ENCODE results near the gene WSB1.

DNA sequence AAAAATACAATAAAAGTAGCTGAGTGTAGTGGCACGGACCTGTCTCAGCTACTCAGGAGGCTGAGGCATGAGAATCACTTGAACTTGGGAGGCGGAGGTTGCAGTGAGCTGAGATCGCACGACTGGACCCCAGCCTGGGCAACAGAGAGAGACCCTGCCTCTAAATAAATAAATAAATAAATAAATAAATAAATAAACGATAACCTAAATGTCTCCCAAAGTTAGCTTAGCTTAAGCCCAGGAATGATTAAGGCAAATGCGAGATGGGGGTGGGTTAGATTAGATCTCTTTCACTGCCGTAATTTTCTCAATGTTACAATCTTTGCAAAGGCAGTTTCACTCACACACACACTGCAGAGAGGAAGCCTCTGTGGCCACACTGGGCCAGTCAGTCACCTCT is 46.7 kb downstream of the WSB1 start:
- TF ChIP-seq, protein P1, sequence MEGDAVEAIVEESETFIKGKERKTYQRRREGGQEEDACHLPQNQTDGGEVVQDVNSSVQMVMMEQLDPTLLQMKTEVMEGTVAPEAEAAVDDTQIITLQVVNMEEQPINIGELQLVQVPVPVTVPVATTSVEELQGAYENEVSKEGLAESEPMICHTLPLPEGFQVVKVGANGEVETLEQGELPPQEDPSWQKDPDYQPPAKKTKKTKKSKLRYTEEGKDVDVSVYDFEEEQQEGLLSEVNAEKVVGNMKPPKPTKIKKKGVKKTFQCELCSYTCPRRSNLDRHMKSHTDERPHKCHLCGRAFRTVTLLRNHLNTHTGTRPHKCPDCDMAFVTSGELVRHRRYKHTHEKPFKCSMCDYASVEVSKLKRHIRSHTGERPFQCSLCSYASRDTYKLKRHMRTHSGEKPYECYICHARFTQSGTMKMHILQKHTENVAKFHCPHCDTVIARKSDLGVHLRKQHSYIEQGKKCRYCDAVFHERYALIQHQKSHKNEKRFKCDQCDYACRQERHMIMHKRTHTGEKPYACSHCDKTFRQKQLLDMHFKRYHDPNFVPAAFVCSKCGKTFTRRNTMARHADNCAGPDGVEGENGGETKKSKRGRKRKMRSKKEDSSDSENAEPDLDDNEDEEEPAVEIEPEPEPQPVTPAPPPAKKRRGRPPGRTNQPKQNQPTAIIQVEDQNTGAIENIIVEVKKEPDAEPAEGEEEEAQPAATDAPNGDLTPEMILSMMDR (conservative IDR thresholded peaks at IDR 0.05; ENCODE audit: low read depth in 2 of 2), result no peak
- no peak for TF ChIP-seq EZH2 (IDR thresholded peaks at IDR 0.05; ENCODE audit: low read depth, unreplicated experiment)
- TF ChIP-seq, protein P2, sequence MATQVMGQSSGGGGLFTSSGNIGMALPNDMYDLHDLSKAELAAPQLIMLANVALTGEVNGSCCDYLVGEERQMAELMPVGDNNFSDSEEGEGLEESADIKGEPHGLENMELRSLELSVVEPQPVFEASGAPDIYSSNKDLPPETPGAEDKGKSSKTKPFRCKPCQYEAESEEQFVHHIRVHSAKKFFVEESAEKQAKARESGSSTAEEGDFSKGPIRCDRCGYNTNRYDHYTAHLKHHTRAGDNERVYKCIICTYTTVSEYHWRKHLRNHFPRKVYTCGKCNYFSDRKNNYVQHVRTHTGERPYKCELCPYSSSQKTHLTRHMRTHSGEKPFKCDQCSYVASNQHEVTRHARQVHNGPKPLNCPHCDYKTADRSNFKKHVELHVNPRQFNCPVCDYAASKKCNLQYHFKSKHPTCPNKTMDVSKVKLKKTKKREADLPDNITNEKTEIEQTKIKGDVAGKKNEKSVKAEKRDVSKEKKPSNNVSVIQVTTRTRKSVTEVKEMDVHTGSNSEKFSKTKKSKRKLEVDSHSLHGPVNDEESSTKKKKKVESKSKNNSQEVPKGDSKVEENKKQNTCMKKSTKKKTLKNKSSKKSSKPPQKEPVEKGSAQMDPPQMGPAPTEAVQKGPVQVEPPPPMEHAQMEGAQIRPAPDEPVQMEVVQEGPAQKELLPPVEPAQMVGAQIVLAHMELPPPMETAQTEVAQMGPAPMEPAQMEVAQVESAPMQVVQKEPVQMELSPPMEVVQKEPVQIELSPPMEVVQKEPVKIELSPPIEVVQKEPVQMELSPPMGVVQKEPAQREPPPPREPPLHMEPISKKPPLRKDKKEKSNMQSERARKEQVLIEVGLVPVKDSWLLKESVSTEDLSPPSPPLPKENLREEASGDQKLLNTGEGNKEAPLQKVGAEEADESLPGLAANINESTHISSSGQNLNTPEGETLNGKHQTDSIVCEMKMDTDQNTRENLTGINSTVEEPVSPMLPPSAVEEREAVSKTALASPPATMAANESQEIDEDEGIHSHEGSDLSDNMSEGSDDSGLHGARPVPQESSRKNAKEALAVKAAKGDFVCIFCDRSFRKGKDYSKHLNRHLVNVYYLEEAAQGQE (IDR thresholded peaks at IDR 0.05; ENCODE audit: unreplicated experiment), result no peak
- no peak for TF ChIP-seq EZH2phosphoT487 (IDR thresholded peaks at IDR 0.05; ENCODE audit: unreplicated experiment)
- TF ChIP-seq POLR2AphosphoS5 (IDR thresholded peaks at IDR 0.05; ENCODE audit: low read depth), result no peak
- TF ChIP-seq, protein P3, sequence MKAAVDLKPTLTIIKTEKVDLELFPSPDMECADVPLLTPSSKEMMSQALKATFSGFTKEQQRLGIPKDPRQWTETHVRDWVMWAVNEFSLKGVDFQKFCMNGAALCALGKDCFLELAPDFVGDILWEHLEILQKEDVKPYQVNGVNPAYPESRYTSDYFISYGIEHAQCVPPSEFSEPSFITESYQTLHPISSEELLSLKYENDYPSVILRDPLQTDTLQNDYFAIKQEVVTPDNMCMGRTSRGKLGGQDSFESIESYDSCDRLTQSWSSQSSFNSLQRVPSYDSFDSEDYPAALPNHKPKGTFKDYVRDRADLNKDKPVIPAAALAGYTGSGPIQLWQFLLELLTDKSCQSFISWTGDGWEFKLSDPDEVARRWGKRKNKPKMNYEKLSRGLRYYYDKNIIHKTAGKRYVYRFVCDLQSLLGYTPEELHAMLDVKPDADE (IDR thresholded peaks at IDR 0.05), result no peak
- no peak for TF ChIP-seq CREB1 (CRISPR knock-in tag; IDR thresholded peaks at IDR 0.05; ENCODE audit: low read depth)
- TF ChIP-seq JUNB (IDR thresholded peaks at IDR 0.05; ENCODE audit: unreplicated experiment), result no peak
- TF ChIP-seq, protein P4, sequence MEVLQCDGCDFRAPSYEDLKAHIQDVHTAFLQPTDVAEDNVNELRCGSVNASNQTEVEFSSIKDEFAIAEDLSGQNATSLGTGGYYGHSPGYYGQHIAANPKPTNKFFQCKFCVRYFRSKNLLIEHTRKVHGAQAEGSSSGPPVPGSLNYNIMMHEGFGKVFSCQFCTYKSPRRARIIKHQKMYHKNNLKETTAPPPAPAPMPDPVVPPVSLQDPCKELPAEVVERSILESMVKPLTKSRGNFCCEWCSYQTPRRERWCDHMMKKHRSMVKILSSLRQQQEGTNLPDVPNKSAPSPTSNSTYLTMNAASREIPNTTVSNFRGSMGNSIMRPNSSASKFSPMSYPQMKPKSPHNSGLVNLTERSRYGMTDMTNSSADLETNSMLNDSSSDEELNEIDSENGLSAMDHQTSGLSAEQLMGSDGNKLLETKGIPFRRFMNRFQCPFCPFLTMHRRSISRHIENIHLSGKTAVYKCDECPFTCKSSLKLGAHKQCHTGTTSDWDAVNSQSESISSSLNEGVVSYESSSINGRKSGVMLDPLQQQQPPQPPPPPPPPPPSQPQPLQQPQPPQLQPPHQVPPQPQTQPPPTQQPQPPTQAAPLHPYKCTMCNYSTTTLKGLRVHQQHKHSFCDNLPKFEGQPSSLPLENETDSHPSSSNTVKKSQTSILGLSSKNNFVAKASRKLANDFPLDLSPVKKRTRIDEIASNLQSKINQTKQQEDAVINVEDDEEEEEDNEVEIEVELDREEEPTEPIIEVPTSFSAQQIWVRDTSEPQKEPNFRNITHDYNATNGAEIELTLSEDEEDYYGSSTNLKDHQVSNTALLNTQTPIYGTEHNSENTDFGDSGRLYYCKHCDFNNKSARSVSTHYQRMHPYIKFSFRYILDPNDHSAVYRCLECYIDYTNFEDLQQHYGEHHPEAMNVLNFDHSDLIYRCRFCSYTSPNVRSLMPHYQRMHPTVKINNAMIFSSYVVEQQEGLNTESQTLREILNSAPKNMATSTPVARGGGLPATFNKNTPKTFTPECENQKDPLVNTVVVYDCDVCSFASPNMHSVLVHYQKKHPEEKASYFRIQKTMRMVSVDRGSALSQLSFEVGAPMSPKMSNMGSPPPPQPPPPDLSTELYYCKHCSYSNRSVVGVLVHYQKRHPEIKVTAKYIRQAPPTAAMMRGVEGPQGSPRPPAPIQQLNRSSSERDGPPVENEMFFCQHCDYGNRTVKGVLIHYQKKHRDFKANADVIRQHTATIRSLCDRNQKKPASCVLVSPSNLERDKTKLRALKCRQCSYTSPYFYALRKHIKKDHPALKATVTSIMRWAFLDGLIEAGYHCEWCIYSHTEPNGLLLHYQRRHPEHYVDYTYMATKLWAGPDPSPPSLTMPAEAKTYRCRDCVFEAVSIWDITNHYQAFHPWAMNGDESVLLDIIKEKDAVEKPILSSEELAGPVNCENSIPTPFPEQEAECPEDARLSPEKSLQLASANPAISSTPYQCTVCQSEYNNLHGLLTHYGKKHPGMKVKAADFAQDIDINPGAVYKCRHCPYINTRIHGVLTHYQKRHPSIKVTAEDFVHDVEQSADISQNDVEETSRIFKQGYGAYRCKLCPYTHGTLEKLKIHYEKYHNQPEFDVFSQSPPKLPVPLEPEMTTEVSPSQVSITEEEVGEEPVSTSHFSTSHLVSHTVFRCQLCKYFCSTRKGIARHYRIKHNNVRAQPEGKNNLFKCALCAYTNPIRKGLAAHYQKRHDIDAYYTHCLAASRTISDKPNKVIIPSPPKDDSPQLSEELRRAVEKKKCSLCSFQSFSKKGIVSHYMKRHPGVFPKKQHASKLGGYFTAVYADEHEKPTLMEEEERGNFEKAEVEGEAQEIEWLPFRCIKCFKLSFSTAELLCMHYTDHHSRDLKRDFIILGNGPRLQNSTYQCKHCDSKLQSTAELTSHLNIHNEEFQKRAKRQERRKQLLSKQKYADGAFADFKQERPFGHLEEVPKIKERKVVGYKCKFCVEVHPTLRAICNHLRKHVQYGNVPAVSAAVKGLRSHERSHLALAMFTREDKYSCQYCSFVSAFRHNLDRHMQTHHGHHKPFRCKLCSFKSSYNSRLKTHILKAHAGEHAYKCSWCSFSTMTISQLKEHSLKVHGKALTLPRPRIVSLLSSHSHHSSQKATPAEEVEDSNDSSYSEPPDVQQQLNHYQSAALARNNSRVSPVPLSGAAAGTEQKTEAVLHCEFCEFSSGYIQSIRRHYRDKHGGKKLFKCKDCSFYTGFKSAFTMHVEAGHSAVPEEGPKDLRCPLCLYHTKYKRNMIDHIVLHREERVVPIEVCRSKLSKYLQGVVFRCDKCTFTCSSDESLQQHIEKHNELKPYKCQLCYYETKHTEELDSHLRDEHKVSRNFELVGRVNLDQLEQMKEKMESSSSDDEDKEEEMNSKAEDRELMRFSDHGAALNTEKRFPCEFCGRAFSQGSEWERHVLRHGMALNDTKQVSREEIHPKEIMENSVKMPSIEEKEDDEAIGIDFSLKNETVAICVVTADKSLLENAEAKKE (CRISPR knock-in tag; IDR thresholded peaks at IDR 0.05), result no peak
- no peak for TF ChIP-seq NANOG (IDR thresholded peaks at IDR 0.05; ENCODE audit: borderline replicate concordance)
- TF ChIP-seq STAT1 (IDR thresholded peaks at IDR 0.05; ENCODE audit: unreplicated experiment), result no peak

Data from GM23338 (cell line).